Activated CD4-positive, alpha-beta T cell treated with anti-CD3 and anti-CD28 coated beads, Interleukin-2, amount 50 U/mL, for 4 hours (primary cell): ENCODE measurements around the gene HLA-F.

Experiments used
- DNase-seq, 2 experiments: peaks; one replicate each; pipeline ENCODE4 v3.0.0-alpha.2; 2020

HLA-F gene

DNA sequence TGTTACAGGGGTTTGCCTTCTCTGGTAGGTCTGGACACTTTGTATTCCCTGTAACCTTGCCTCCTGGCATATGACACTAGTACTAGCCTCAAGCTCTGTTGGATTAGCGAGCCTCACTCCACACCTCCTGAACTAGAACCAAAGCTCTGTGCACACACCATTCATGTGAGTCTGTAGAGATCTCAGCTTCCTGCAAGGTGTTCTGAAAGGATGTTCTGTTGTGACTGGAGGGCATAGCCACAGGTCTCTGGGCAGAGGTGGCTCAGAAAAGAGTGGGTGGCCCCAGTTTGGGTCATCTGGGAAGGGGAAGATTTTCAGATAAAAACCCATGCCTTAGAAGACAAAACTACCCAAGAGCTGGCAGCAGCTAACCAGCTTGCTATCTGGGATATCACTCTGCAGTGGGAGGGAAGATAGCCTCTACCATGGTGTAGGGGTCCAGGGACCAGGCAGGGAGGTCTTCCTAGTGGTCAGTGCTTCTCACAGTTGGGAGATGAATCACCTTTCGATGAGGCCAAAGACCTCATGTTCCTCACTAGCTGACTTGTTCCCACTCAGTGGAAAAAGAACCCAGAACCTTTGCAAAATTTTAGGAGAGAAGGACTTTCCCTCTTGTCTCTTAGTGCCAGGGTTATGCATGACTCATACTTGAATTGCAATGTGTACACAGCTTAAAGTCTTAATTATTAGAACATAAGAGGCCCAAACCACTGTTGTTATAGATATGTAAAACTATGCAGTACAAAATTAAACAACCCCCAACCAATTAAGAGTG is 41.4 kb downstream of the HLA-F start:
- no peak for DNase-seq

- no peak for DNase-seq
These were observed 46.1 kb downstream of the HLA-F start for GRCh38 chr6:29769336-29769735.

- DNase-seq: no peak
These were observed 47.1 kb downstream of the HLA-F start for GRCh38 chr6:29770306-29770705.

GRCh38 chr6:29776684-29777083 is 53.5 kb downstream of the HLA-F start:
- DNase-seq: no peak
